Measurements from ENCODE around the gene IGFLR1.

Gene IGFLR1

GRCh38 chr19:35750167-35750566 lies 7.9 kb upstream of the IGFLR1 start:
- Histone ChIP-seq H3K27ac (replicated peaks; ENCODE audit: low read length) (no peak overlapping the region), H3K4me1 (ENCODE audit: control insufficient read depth in 2 of 2, insufficient read depth in 1 of 2, low read depth in 1 of 2, low read length in 2 of 2) (peaks cover 8% of the 10 kb centered on the region in 2 donors), H3K18ac (ENCODE audit: low read length) (no peak overlapping the region), H2BK12ac (ENCODE audit: low read length) (no peak overlapping the region), H3K27me3 (ENCODE audit: control insufficient read depth in 3 of 3, insufficient read depth in 3 of 3, low read depth in 1 of 3, low read length in 3 of 3) (peaks cover 0 to 2% (median 0%) of the 10 kb centered on the region in 3 experiments), H3K9me3 (replicated peaks in 1 of 2; ENCODE audit: control insufficient read depth in 2 of 2, insufficient read depth in 1 of 2, low read depth in 1 of 2, low read length in 2 of 2) (no peaks in the 10 kb centered on the region), H2AK5ac (ENCODE audit: low read depth, low read length) (peak overlapping the region; percentile 27), H4K8ac (ENCODE audit: low read depth, low read length) (no peak overlapping the region), H2BK120ac (ENCODE audit: low read depth, low read length) (no peak overlapping the region), H3K9ac (ENCODE audit: low read depth, low read length, poor library complexity) (no peak overlapping the region), H3K4ac (ENCODE audit: low read length) (no peak overlapping the region), H2BK5ac (ENCODE audit: low read length) (no peak overlapping the region), H4K91ac (ENCODE audit: low read depth, low read length, poor library complexity) (no peak overlapping the region), H3K23ac (ENCODE audit: low read depth, low read length, poor library complexity) (no peak overlapping the region), H2AFZ (ENCODE audit: low read length) (no peak overlapping the region), H3K4me2 (ENCODE audit: insufficient read depth, low read length, poor library complexity, severe bottlenecking) (no peak overlapping the region), H3K4me3 (ENCODE audit: low read length in 2 of 2) (peak overlapping the region in 1 of 2 donors; percentile 1), H2BK15ac (ENCODE audit: low read length) (no peak overlapping the region), H3K14ac (ENCODE audit: low read length) (no peak overlapping the region), H3K79me1 (ENCODE audit: low read depth, low read length) (peaks cover 7% of the 10 kb centered on the region), H3K36me3 (replicated peaks in 1 of 2; ENCODE audit: control insufficient read depth in 2 of 2, insufficient read depth in 2 of 2, low read length in 2 of 2) (peaks cover 7 to 27% of the 10 kb centered on the region in 2 donors)
- no peak for DNase-seq (ENCODE audit: low spot score)
- no CpG with 5 or more reads among the region's 5 CpGs for WGBS, 2 donors (ENCODE audit: extremely low coverage in 2 of 2, insufficient read length in 2 of 2, insufficient replicate concordance in 1 of 2)

DNA sequence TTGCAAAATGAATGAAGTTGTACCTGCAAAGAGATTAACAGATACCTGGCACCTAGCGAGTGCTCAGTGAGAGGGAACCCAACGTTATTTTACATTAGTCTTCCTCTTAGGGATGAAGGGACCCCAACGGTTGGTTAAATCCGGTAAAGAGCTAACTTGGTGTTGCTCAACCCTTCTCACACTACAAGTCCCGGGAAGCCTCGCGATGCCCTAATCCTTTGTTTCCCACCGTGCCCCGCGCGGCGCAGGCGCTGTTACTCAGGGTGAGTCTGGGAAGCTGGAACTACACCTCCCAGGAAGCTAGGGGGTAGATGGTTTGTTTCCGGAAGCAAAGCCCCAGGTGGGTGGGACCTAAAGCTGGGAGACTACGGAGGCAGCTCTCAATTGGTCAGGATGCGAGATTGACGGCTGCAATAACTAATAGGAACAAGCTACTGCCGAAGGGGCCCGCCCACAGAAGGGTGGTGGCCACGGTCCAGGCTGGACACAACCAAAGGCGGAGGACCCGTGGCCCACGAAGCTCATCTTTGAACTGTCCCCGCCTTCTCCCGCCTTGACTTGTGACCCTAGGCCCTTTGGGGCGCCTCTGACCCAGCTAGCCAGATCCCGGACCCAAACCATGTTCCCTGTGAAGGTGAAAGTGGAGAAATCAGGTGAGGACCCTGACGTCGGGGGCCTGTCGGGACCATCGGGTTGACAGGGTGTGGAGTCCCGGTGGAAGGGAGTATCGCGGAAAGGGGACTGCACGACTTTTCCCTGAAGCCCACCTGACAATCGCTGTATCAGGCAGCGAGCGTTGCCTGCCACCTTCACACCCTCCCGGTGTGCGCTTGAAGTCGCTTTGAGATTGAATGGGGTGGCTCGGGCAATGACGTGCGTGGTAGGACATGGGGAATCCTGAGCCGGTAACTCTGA lies 6.1 kb upstream of the IGFLR1 start, which contains the start of gene LIN37:
LIN37 (plus strand) TSS at position 471 of the 915 bp plus-strand sequence; CDS start at position 620, 149 bp downstream.
- peak within 1 kb of the TSS; percentile 59 for H3K14ac ChIP-seq (ENCODE audit: low read length)
- no peaks in the 10 kb centered on the region for H3K27me3 ChIP-seq (ENCODE audit: control insufficient read depth in 3 of 3, insufficient read depth in 3 of 3, low read depth in 1 of 3, low read length in 3 of 3)
- H2AK5ac ChIP-seq (ENCODE audit: low read depth, low read length), result no peak within 1 kb of the TSS
- H3K18ac ChIP-seq (ENCODE audit: low read length), result no peak within 1 kb of the TSS
- peaks cover 9 to 12% of the 10 kb centered on the region in 2 donors for H3K4me1 ChIP-seq (ENCODE audit: control insufficient read depth in 2 of 2, insufficient read depth in 1 of 2, low read depth in 1 of 2, low read length in 2 of 2)
- peak within 1 kb of the TSS; percentile 83 for H2AFZ ChIP-seq (ENCODE audit: low read length)
- H3K9me3 ChIP-seq (replicated peaks in 1 of 2; ENCODE audit: control insufficient read depth in 2 of 2, insufficient read depth in 1 of 2, low read depth in 1 of 2, low read length in 2 of 2), result no peaks in the 10 kb centered on the region
- H3K27ac ChIP-seq (replicated peaks; ENCODE audit: low read length), result no peak within 1 kb of the TSS
- no peak within 1 kb of the TSS for H2BK12ac ChIP-seq (ENCODE audit: low read length)
- H4K8ac ChIP-seq (ENCODE audit: low read depth, low read length), result no peak within 1 kb of the TSS
- WGBS, 2 donors (ENCODE audit: extremely low coverage in 2 of 2, insufficient read length in 2 of 2, insufficient replicate concordance in 1 of 2), result no CpG with 5 or more reads among the region's 45 CpGs
- H3K4me3 ChIP-seq (ENCODE audit: low read length in 2 of 2), result peak within 1 kb of the TSS; percentile 77 to 97
- peak; percentile 99 for DNase-seq (ENCODE audit: low spot score)
- H2BK120ac ChIP-seq (ENCODE audit: low read depth, low read length), result no peak within 1 kb of the TSS
- no peak within 1 kb of the TSS for H2BK15ac ChIP-seq (ENCODE audit: low read length)
- H3K79me1 ChIP-seq (ENCODE audit: low read depth, low read length), result peaks cover 8% of the 10 kb centered on the region
- no peak within 1 kb of the TSS for H2BK5ac ChIP-seq (ENCODE audit: low read length)
- no peak within 1 kb of the TSS for H4K91ac ChIP-seq (ENCODE audit: low read depth, low read length, poor library complexity)
- peak within 1 kb of the TSS; percentile 89 for H3K9ac ChIP-seq (ENCODE audit: low read depth, low read length, poor library complexity)
- no peak within 1 kb of the TSS for H3K4ac ChIP-seq (ENCODE audit: low read length)
- no peak within 1 kb of the TSS for H3K23ac ChIP-seq (ENCODE audit: low read depth, low read length, poor library complexity)
- H3K36me3 ChIP-seq (replicated peaks in 1 of 2; ENCODE audit: control insufficient read depth in 2 of 2, insufficient read depth in 2 of 2, low read length in 2 of 2), result peaks cover 3 to 16% of the 10 kb centered on the region in 2 donors
- H3K4me2 ChIP-seq (ENCODE audit: insufficient read depth, low read length, poor library complexity, severe bottlenecking), result peak within 1 kb of the TSS; percentile 96

DNA sequence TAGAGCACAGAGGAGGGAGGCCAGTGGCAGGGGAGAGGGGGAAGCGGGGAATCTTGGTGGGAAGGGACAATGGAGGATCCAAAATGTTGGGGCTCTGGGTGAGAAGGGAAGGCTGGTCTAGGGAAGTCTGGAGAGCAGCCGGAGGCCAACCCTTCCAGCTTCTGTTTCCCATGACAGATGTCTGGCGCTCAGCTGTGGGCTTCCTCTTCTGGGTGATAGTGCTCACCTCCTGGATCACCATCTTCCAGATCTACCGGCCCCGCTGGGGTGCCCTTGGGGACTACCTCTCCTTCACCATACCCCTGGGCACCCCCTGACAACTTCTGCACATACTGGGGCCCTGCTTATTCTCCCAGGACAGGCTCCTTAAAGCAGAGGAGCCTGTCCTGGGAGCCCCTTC lies 4.3 kb upstream of the IGFLR1 start:
- Histone ChIP-seq H3K4ac (ENCODE audit: low read length) (no peak overlapping the region), H2AFZ (ENCODE audit: low read length) (no peak overlapping the region), H3K18ac (ENCODE audit: low read length) (no peak overlapping the region), H3K23ac (ENCODE audit: low read depth, low read length, poor library complexity) (no peak overlapping the region), H3K79me1 (ENCODE audit: low read depth, low read length) (peaks cover 8% of the 10 kb centered on the region), H2AK5ac (ENCODE audit: low read depth, low read length) (no peak overlapping the region), H4K8ac (ENCODE audit: low read depth, low read length) (no peak overlapping the region), H3K27me3 (ENCODE audit: control insufficient read depth in 3 of 3, insufficient read depth in 3 of 3, low read depth in 1 of 3, low read length in 3 of 3) (no peaks in the 10 kb centered on the region), H3K4me1 (ENCODE audit: control insufficient read depth in 2 of 2, insufficient read depth in 1 of 2, low read depth in 1 of 2, low read length in 2 of 2) (peaks cover 9 to 12% of the 10 kb centered on the region in 2 donors), H3K27ac (replicated peaks; ENCODE audit: low read length) (no peak overlapping the region), H4K91ac (ENCODE audit: low read depth, low read length, poor library complexity) (no peak overlapping the region), H2BK120ac (ENCODE audit: low read depth, low read length) (no peak overlapping the region), H2BK12ac (ENCODE audit: low read length) (no peak overlapping the region), H3K9me3 (replicated peaks in 1 of 2; ENCODE audit: control insufficient read depth in 2 of 2, insufficient read depth in 1 of 2, low read depth in 1 of 2, low read length in 2 of 2) (no peaks in the 10 kb centered on the region), H3K9ac (ENCODE audit: low read depth, low read length, poor library complexity) (no peak overlapping the region), H3K4me3 (ENCODE audit: low read length in 2 of 2) (peak overlapping the region in 1 of 2 donors; percentile 74), H2BK15ac (ENCODE audit: low read length) (no peak overlapping the region), H2BK5ac (ENCODE audit: low read length) (no peak overlapping the region), H3K14ac (ENCODE audit: low read length) (no peak overlapping the region), H3K36me3 (replicated peaks in 1 of 2; ENCODE audit: control insufficient read depth in 2 of 2, insufficient read depth in 2 of 2, low read length in 2 of 2) (peaks cover 6 to 8% of the 10 kb centered on the region in 2 donors), H3K4me2 (ENCODE audit: insufficient read depth, low read length, poor library complexity, severe bottlenecking) (no peak overlapping the region)
- no peak for DNase-seq (ENCODE audit: low spot score)
- WGBS, 2 donors (ENCODE audit: extremely low coverage in 2 of 2, insufficient read length in 2 of 2, insufficient replicate concordance in 1 of 2), result no CpG with 5 or more reads among the region's 5 CpGs

GRCh38 chr19:35746087-35746462 lies 3.8 kb upstream of the IGFLR1 start:
- Histone ChIP-seq H2AK5ac (ENCODE audit: low read depth, low read length) (no peak overlapping the region), H3K4me2 (ENCODE audit: insufficient read depth, low read length, poor library complexity, severe bottlenecking) (peak overlapping the region; percentile 66), H3K9ac (ENCODE audit: low read depth, low read length, poor library complexity) (no peak overlapping the region), H3K23ac (ENCODE audit: low read depth, low read length, poor library complexity) (no peak overlapping the region), H4K8ac (ENCODE audit: low read depth, low read length) (no peak overlapping the region), H2BK5ac (ENCODE audit: low read length) (no peak overlapping the region), H2BK12ac (ENCODE audit: low read length) (no peak overlapping the region), H3K9me3 (replicated peaks in 1 of 2; ENCODE audit: control insufficient read depth in 2 of 2, insufficient read depth in 1 of 2, low read depth in 1 of 2, low read length in 2 of 2) (no peaks in the 10 kb centered on the region), H3K27ac (replicated peaks; ENCODE audit: low read length) (no peak overlapping the region), H3K14ac (ENCODE audit: low read length) (no peak overlapping the region), H2BK15ac (ENCODE audit: low read length) (no peak overlapping the region), H2BK120ac (ENCODE audit: low read depth, low read length) (no peak overlapping the region), H3K18ac (ENCODE audit: low read length) (no peak overlapping the region), H3K79me1 (ENCODE audit: low read depth, low read length) (peaks cover 8% of the 10 kb centered on the region), H2AFZ (ENCODE audit: low read length) (peak overlapping the region; percentile 85), H3K27me3 (ENCODE audit: control insufficient read depth in 3 of 3, insufficient read depth in 3 of 3, low read depth in 1 of 3, low read length in 3 of 3) (no peaks in the 10 kb centered on the region), H3K4me1 (ENCODE audit: control insufficient read depth in 2 of 2, insufficient read depth in 1 of 2, low read depth in 1 of 2, low read length in 2 of 2) (peaks cover 9 to 12% of the 10 kb centered on the region in 2 donors), H3K4me3 (ENCODE audit: low read length in 2 of 2) (peak overlapping the region; percentile 74 to 85), H4K91ac (ENCODE audit: low read depth, low read length, poor library complexity) (no peak overlapping the region), H3K36me3 (replicated peaks in 1 of 2; ENCODE audit: control insufficient read depth in 2 of 2, insufficient read depth in 2 of 2, low read length in 2 of 2) (peaks cover 6 to 8% of the 10 kb centered on the region in 2 donors), H3K4ac (ENCODE audit: low read length) (no peak overlapping the region)
- DNase-seq (ENCODE audit: low spot score), result no peak
- WGBS, 2 donors (ENCODE audit: extremely low coverage in 2 of 2, insufficient read length in 2 of 2, insufficient replicate concordance in 1 of 2), result no CpG with 5 or more reads among the region's 4 CpGs

Measured in neuronal stem cell (in vitro differentiated cells).